WTC11 (cell line): ENCODE data around the gene CHD3. TPM values are rescaled to one million over a fixed set of nuclear protein-coding genes. Genes with fewer than 3 reads are reported as not detected.

ENCODE experiments used
- ATAC-seq: fragments of 200-7000 bp; cut with Tn5 transposase; 2 replicates; pipeline ENCODE4 v1.10.0; 2021; ENCODE audit warnings: mild to moderate bottlenecking, moderate library complexity
- CTCF ChIA-PET: fragments of 300-600 bp; sonication (Branson Sonifier 250); formaldehyde crosslinking; loops from one replicate; lab custom pipeline; 2021; ENCODE audit warnings: antibody characterized with exemption; lab: Charles Lee
- POLR2A ChIA-PET: fragments of 350-600 bp; sonication (Branson Sonifier 250); formaldehyde crosslinking; loops from one replicate; lab custom pipeline; 2021; ENCODE audit warnings: antibody characterized with exemption; lab: Charles Lee
- DNase-seq: peaks from one replicate; pipeline ENCODE4 v3.0.0; 2021; ENCODE audit warnings: low spot score
- H3K27ac Mint-ChIP-seq: 2 replicates; pipeline ENCODE4 v1.8.0; 2021; ENCODE audit warnings: mixed read lengths
- H3K27me3 Mint-ChIP-seq: 2 replicates; pipeline ENCODE4 v1.8.0; 2021; ENCODE audit warnings: low read depth, mild to moderate bottlenecking, moderate library complexity, mixed read lengths
- H3K36me3 Mint-ChIP-seq: 2 replicates; pipeline ENCODE4 v1.8.0; 2021; ENCODE audit warnings: mixed read lengths
- H3K4me1 Mint-ChIP-seq: 2 replicates; pipeline ENCODE4 v1.8.0; 2022; ENCODE audit warnings: mixed read lengths
- H3K4me3 Mint-ChIP-seq: 2 replicates; pipeline ENCODE4 v1.8.0; 2021; ENCODE audit warnings: mild to moderate bottlenecking, moderate library complexity, mixed read lengths
- H3K9me3 Mint-ChIP-seq: 2 replicates; pipeline ENCODE4 v1.8.0; 2021; ENCODE audit warnings: mixed read lengths
- CREM ChIP-seq: sonication (generic); formaldehyde crosslinking; IDR thresholded peaks from 2 replicates; pipeline ENCODE4 v1.8.1; 2022; ENCODE audit warnings: mild to moderate bottlenecking, missing genetic modification reagents, moderate library complexity
- CTCF ChIP-seq: fragments of 200-600 bp; IDR thresholded peaks from 2 replicates; pipeline ENCODE4 v1.8.0; 2022; ENCODE audit warnings: antibody characterized with exemption
- FOXJ3 ChIP-seq: sonication (generic); formaldehyde crosslinking; IDR thresholded peaks from 2 replicates; pipeline ENCODE4 v1.9.0; 2021; ENCODE audit warnings: missing genetic modification reagents, mild to moderate bottlenecking, borderline replicate concordance
- FOXP1 ChIP-seq: sonication (generic); formaldehyde crosslinking; IDR thresholded peaks from 2 replicates; pipeline ENCODE4 v1.8.0; 2022; ENCODE audit warnings: missing genetic modification reagents, mild to moderate bottlenecking, moderate library complexity, borderline replicate concordance
- GRHL2 ChIP-seq: fragments of 250-450 bp; sonication (Bioruptor Pico); IDR thresholded peaks from 2 replicates; pipeline ENCODE4 v1.8.0; 2022; ENCODE audit warnings: mild to moderate bottlenecking, moderate library complexity; ENCODE audit not compliant: insufficient replicate concordance, severe bottlenecking
- GTF2I ChIP-seq: fragments of 250-450 bp; sonication (Bioruptor Pico); conservative IDR thresholded peaks from 2 replicates; pipeline ENCODE4 v1.4.0; 2021; ENCODE audit warnings: mild to moderate bottlenecking
- JAZF1 ChIP-seq: fragments of 250-450 bp; sonication (Bioruptor Pico); IDR thresholded peaks from 2 replicates; pipeline ENCODE4 v1.9.0; 2021; ENCODE audit warnings: moderate library complexity, mild to moderate bottlenecking, inconsistent platforms
- MLX ChIP-seq: sonication (generic); formaldehyde crosslinking; IDR thresholded peaks from 2 replicates; pipeline ENCODE4 v1.8.1; 2023; ENCODE audit warnings: mild to moderate bottlenecking, missing genetic modification reagents, moderate library complexity
- MYBL2 ChIP-seq: sonication (generic); formaldehyde crosslinking; IDR thresholded peaks from 2 replicates; pipeline ENCODE4 v1.8.1; 2023; ENCODE audit warnings: mild to moderate bottlenecking, moderate library complexity, missing genetic modification reagents
- NFYB ChIP-seq: sonication (generic); formaldehyde crosslinking; conservative IDR thresholded peaks from 2 replicates; pipeline ENCODE4 v1.8.0; 2022; ENCODE audit warnings: low read depth, missing genetic modification reagents
- NR1H2 ChIP-seq: sonication (generic); formaldehyde crosslinking; IDR thresholded peaks from 2 replicates; pipeline ENCODE4 v1.9.0; 2021; ENCODE audit warnings: mild to moderate bottlenecking, moderate library complexity, missing genetic modification reagents
- PRRX2 ChIP-seq: fragments of 250-450 bp; sonication (Bioruptor Pico); IDR thresholded peaks from 2 replicates; pipeline ENCODE4 v1.8.0; 2021; ENCODE audit warnings: mild to moderate bottlenecking
- RORB ChIP-seq: fragments of 250-450 bp; sonication (Bioruptor Pico); IDR thresholded peaks from 2 replicates; pipeline ENCODE4 v1.9.0; 2021; ENCODE audit warnings: mild to moderate bottlenecking
- TEAD1 ChIP-seq: sonication (generic); formaldehyde crosslinking; IDR thresholded peaks from 2 replicates; pipeline ENCODE4 v1.8.0; 2022; ENCODE audit warnings: mild to moderate bottlenecking, missing genetic modification reagents
- USF2 ChIP-seq: sonication (generic); formaldehyde crosslinking; IDR thresholded peaks from 2 replicates; pipeline ENCODE4 v1.8.1; 2023; ENCODE audit warnings: mild to moderate bottlenecking, missing genetic modification reagents, moderate library complexity
- ZBTB21 ChIP-seq: sonication (generic); formaldehyde crosslinking; IDR thresholded peaks from 2 replicates; pipeline ENCODE4 v1.8.1; 2023; ENCODE audit warnings: mild to moderate bottlenecking, missing genetic modification reagents, borderline replicate concordance
- ZBTB43 ChIP-seq: sonication (generic); formaldehyde crosslinking; IDR thresholded peaks from 2 replicates; pipeline ENCODE4 v1.8.1; 2023; ENCODE audit warnings: mild to moderate bottlenecking, missing genetic modification reagents
- ZNF121 ChIP-seq: sonication (generic); formaldehyde crosslinking; IDR thresholded peaks from 2 replicates; pipeline ENCODE4 v1.8.0; 2023; ENCODE audit warnings: missing genetic modification reagents
- ZNF232 ChIP-seq: sonication (generic); formaldehyde crosslinking; IDR thresholded peaks from 2 replicates; pipeline ENCODE4 v1.8.0; 2022; ENCODE audit warnings: mild to moderate bottlenecking, missing genetic modification reagents
- ZNF396 ChIP-seq: fragments of 250-450 bp; sonication (Bioruptor Pico); IDR thresholded peaks from 2 replicates; pipeline ENCODE4 v1.8.0; 2021; ENCODE audit warnings: mild to moderate bottlenecking, moderate library complexity, borderline replicate concordance
- ZNF416 ChIP-seq: fragments of 250-450 bp; sonication (Bioruptor Pico); IDR thresholded peaks from 2 replicates; pipeline ENCODE4 v1.9.0; 2021; ENCODE audit warnings: mild to moderate bottlenecking, inconsistent platforms
- total RNA-seq: library from RNA; stranded (reverse); gene quantifications from 3 replicates; pipeline ENCODE4 v1.2.3, GENCODE V29; 2021
- TF ChIP-seq, protein P1 (sequence below): fragments of 250-450 bp; sonication (Bioruptor Pico); conservative IDR thresholded peaks from 2 replicates; pipeline ENCODE4 v1.9.0; 2021; ENCODE audit warnings: mild to moderate bottlenecking
- TF ChIP-seq, protein P2 (sequence below): sonication (generic); formaldehyde crosslinking; IDR thresholded peaks from 2 replicates; pipeline ENCODE4 v1.8.0; 2022; ENCODE audit warnings: missing genetic modification reagents
- TF ChIP-seq, protein P3 (sequence below): sonication (generic); formaldehyde crosslinking; IDR thresholded peaks from 2 replicates; pipeline ENCODE4 v1.8.1; 2023; ENCODE audit warnings: mild to moderate bottlenecking, moderate library complexity, missing genetic modification reagents

The CHD3 gene
- total RNA-seq, 1 experiment from 2014 or later = 39.5 TPM

DNA sequence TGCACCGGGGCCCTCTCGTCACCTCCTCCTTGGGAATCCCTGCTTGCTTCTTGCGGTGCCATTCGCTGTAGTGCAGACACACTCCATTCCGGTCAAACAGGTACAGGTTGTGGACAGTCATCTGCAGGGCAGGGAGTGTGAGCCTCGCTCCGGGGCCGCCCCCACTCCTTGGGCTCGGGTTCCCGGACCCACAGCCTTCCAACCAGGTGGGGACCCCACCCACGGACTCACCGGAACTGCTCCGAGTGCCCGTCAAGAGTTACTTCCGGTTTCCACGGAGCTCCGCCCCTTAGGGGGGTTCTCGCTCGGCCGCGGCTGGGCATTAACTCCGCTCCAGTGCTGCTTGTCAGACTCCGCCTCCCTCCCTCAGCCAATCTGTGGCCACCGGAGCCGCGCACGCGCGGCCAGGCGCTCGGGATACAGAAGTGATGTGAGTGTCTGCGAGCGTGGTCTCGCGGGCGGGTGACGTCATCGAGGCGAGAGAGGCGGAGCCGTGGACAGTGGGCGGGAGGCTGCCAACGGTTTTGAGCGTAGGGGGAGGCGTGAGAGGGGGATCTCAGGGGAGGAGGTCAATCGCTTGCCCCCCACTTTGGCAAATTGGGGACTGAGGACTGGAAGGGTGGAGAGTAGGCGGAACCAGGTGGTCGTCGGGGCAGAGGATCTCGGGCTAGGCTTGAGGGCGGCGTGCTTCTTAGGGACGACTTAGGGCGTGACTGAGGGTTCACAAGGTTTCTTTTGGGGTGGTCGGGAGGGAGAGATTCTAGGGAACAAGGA lies 43.3 kb downstream of the CHD3 start, which contains the start of the genes CNTROB and TRAPPC1:
TSS of gene CNTROB (plus strand) at position 498 of the 774 bp plus-strand sequence. CDS start 874 bp downstream, outside the sequence.
TSS of gene TRAPPC1 (minus strand) at position 238 of the 774 bp plus-strand sequence. CDS start at position 121, 117 bp downstream.
- Mint-ChIP-seq H3K36me3 (peaks cover 15% of the 10 kb centered on the region), H3K4me1 (peaks cover 32% of the 10 kb centered on the region), H3K27me3 (peaks cover 37% of the 10 kb centered on the region), H3K9me3 (no peaks in the 10 kb centered on the region), H3K4me3 (peak within 1 kb of the TSS; percentile 100), H3K27ac (peak within 1 kb of the TSS; percentile 97)
- CTCF ChIA-PET = interaction anchor here (0.6 to 4.8 kb wide), 20 partner anchors 17 to 190 kb away, joined by 3 to 82 read pairs (median 6); partner anchors contain the start of gene KDM6B
- ATAC-seq (peak; percentile 90), DNase-seq (peak; percentile 98)
- POLR2A ChIA-PET = interaction anchor here (0.5 to 1.6 kb wide), 5 partner anchors 16 to 91 kb away, joined by 3 to 6 read pairs (median 3); no protein-coding TSS in a partner anchor
- TF ChIP-seq USF2 (CRISPR knock-in tag) (no peak; the same call in 1 of the 2 replicates), CREM (CRISPR knock-in tag) (peak; percentile 80; the same call in 1 of the 2 replicates), MYBL2 (CRISPR knock-in tag) (peak; percentile 74; the same call in 1 of the 2 replicates), JAZF1 (CRISPR knock-in tag) (no peak), ZNF121 (CRISPR knock-in tag) (no peak), ZNF396 (CRISPR knock-in tag) (no peak), FOXP1 (CRISPR knock-in tag) (no peak), CTCF (no peak), PRRX2 (CRISPR knock-in tag) (no peak), ZNF416 (CRISPR knock-in tag) (no peak), ZBTB43 (no peak), TEAD1 (peak; percentile 69; the same call in 1 of the 2 replicates), GRHL2 (CRISPR knock-in tag) (no peak), RORB (CRISPR knock-in tag) (no peak), ZNF232 (CRISPR knock-in tag) (no peak), FOXJ3 (CRISPR knock-in tag) (no peak), NR1H2 (CRISPR knock-in tag) (no peak), MLX (no peak), GTF2I (CRISPR knock-in tag) (no peak), NFYB (CRISPR knock-in tag) (peak; percentile 29; the same call in 1 of the 2 replicates), ZBTB21 (CRISPR knock-in tag) (no peak)
- TF ChIP-seq, protein P1, sequence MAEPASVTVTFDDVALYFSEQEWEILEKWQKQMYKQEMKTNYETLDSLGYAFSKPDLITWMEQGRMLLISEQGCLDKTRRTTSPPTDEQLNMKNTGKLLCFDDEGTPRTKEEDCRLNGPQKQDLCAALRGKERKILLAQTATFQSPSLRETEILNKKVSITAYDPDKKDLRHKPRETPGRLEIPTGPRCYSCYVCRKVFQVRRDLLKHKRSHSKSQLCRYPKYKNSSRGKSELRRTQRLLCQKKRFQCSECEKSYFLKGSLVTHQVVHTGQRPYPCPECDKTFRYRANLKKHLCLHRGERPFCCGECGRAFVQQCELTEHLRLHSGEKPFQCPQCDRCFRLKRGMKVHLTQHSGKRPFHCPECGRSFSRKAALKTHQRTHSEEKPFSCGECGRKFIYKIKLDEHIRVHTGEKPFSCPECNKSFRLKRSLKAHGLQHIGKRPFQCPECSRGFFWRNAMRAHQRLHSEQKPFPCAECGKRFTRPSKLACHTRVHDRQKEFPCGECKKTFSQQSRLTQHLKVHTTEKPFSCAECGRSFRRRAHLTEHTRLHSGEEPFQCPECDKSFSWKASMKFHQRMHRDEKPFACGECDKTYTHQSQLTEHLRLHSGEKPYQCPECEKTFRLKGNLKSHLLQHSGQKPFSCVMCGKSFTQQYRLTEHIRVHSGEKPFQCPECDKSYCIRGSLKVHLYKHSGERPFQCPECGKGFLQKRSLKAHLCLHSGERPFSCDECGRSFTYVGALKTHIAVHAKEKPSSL (CRISPR knock-in tag) = no peak
- TF ChIP-seq, protein P2, sequence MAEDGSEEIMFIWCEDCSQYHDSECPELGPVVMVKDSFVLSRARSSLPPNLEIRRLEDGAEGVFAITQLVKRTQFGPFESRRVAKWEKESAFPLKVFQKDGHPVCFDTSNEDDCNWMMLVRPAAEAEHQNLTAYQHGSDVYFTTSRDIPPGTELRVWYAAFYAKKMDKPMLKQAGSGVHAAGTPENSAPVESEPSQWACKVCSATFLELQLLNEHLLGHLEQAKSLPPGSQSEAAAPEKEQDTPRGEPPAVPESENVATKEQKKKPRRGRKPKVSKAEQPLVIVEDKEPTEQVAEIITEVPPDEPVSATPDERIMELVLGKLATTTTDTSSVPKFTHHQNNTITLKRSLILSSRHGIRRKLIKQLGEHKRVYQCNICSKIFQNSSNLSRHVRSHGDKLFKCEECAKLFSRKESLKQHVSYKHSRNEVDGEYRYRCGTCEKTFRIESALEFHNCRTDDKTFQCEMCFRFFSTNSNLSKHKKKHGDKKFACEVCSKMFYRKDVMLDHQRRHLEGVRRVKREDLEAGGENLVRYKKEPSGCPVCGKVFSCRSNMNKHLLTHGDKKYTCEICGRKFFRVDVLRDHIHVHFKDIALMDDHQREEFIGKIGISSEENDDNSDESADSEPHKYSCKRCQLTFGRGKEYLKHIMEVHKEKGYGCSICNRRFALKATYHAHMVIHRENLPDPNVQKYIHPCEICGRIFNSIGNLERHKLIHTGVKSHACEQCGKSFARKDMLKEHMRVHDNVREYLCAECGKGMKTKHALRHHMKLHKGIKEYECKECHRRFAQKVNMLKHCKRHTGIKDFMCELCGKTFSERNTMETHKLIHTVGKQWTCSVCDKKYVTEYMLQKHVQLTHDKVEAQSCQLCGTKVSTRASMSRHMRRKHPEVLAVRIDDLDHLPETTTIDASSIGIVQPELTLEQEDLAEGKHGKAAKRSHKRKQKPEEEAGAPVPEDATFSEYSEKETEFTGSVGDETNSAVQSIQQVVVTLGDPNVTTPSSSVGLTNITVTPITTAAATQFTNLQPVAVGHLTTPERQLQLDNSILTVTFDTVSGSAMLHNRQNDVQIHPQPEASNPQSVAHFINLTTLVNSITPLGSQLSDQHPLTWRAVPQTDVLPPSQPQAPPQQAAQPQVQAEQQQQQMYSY = no peak
- TF ChIP-seq, protein P3, sequence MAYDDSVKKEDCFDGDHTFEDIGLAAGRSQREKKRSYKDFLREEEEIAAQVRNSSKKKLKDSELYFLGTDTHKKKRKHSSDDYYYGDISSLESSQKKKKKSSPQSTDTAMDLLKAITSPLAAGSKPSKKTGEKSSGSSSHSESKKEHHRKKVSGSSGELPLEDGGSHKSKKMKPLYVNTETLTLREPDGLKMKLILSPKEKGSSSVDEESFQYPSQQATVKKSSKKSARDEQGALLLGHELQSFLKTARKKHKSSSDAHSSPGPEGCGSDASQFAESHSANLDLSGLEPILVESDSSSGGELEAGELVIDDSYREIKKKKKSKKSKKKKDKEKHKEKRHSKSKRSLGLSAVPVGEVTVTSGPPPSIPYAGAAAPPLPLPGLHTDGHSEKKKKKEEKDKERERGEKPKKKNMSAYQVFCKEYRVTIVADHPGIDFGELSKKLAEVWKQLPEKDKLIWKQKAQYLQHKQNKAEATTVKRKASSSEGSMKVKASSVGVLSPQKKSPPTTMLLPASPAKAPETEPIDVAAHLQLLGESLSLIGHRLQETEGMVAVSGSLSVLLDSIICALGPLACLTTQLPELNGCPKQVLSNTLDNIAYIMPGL (CRISPR knock-in tag) = 0 out of 2 replicates have a peak, but pooled peaks have one; percentile 52
